ENCODE data around the gene LTK.

The LTK gene

DNA sequence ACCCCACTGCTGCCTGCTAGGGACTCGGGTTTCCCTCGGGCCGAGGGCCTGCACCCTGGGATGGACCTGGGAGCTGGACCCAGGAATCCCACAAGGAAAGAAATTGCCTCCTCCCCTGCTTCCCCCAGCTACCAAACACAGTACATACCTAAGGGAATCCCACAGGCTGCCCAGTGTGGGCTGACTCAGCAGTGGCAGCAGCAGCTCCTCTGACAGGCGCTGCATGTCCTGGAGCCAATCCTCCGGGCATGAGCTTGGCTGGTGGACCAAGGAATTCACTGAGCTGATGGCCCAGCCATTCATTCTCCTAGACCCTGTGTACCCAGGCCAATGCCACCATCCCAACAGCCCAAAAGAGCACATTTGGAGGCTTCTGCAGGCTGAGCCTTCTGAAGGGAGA is 9.5 kb upstream of the LTK start:
- FAIRE-seq: no peak

GRCh38 chr15:41521614-41522013 is 8.0 kb upstream of the LTK start:
- no peak for FAIRE-seq

DNA sequence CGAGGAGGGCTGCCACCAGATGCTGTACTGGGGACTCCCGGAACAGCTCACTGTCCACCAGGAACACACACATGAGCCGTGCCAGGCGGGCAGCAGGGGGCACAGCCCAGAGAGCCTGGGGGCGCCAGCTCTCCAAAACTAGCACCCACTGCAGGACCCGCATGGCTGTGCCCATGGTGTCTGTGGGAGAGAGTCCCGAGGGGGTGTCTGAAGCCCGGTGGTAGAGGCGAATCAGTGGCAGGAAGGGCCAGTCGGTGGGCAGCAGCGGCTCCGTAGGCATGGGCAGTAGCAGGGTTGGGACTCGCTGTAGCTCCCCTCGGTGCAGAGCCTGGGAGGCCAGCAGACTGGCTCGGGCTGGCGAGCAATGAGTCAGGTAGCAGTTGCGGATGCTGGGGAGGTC is 7.0 kb upstream of the LTK start:
- no peak for FAIRE-seq

DNA sequence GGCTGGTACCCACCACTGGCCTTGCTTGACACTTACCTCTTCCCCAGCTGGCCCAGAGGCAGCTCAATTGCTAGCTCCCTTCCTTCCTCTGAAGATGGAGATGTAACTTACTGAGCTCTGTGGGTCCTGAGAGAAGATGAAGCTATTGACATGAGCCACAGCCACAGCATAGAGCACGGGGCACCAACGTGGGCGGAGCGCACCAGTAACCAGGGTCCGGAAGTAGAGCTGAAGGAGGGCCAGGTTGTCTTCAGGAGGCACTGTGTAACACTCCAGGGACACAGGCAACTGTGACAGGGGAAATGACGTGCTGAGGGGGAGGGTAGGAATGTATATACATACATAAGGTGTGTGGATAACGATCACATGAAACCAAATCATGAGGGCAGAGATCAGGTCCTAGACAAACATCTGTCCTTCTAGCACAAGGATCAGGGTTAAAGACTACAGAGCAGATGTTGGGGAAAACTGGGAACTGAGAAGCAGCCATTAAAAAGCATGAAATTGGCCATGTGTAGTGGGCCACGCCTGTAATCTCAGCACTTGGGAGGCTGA is 4.3 kb upstream of the LTK start:
- FAIRE-seq: no peak

DNA sequence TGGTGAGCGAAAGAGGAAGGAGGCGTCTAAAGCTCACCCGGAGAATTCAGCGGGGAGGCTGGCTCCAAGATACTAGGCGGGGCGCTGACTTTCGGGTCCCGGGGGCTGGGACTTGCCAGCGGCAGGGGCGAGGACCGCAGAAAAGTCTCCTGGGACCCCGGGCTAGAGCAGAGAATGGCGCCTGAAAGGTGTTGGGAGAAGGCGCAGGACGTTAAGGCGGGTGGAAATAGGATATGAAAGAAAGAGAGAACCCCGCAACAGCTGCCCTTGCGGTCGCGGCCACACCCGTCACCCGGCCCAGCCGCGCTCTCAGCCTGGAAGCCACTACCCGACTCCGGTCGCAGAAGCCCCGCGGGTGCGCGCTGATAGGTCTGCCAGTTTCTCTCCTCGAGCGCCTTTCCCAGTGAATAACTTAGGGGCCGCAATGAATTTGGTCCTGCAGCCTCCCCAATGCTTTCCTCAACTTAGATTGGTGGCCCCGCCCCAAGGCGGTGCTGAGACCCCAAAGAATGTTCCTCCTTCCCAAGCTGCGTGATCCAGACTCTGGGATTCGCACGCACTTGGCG is 604 bp downstream of the LTK start:
- FAIRE-seq: no peak

DNA sequence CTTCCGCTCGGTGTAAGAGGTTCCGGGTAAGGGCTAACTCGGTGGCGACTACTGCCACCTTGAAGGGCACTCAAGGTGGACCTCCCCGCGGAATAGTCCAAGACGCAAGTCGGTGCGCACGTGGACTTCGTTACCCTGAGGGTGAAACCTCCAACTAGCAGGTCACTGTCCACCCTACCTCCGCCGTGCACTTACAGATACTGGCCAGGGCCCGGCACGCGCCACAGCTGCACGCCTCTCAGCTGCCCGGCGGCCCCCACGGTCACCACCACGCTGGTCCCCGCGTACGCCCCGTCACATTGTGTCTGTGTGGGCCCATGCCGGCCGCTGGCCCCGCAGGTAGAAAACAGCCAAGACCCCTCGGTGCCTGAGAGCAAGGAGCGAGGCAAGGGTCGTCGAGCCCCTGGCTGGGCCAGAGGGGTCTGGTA is 1.1 kb downstream of the LTK start:
- no peak for FAIRE-seq

- no peak for FAIRE-seq
Measured at GRCh38 chr15:41511899-41512369, 1.7 kb downstream of the LTK start.

GRCh38 chr15:41511331-41511898 is 2.2 kb downstream of the LTK start:
- no peak for FAIRE-seq

GRCh38 chr15:41510728-41511127 is 2.9 kb downstream of the LTK start:
- no peak for FAIRE-seq

DNA sequence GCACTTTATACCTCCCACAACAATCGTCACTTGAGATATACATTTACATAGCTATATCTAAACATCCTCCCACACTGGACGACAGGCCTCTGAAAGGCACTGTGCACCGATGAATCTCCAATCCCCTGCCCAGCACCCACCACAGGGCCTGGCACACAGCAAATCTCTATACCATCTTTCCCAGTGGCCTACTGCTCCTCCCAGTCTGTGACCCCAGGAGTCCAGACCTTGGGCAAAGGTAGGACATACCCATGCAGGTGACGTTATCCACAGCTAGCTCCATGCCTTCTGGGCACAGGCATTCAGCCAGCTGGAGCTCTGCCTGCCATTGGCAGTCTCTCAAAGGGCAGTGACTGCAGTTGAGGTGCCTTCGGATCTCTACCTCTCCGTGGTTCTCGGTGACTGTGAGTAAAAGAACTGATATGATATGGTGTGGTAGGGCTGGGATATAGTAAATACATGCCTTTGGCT is 5.8 kb downstream of the LTK start:
- FAIRE-seq: no peak

GRCh38 chr15:41506796-41507341 is 6.8 kb downstream of the LTK start:
- no peak for FAIRE-seq

- FAIRE-seq: no peak
Measured at GRCh38 chr15:41505776-41506175, 7.9 kb downstream of the LTK start.

- no peak for FAIRE-seq
Measured at GRCh38 chr15:41504751-41505492, 8.7 kb downstream of the LTK start.

DNA sequence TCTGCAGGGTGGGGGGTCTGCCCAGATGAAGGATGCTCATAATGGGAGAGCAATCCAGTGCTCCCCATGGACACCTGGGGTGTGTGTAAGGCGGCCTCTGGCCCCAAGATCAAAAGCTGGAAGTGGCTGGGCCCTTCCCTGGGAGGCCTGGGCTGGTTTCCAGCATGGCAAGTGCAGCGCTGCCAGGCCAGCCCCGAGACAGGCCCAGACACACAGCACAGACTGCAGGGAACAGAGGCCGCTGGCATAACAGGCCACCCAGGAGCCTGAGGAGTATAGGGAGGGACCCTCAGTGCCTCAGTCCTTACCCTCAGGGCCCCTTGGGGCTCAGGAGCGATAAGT is 10.0 kb downstream of the LTK start:
- no peak for FAIRE-seq

- no peak for FAIRE-seq
Measured at GRCh38 chr15:41502795-41503668, 10.6 kb downstream of the LTK start.

DNA sequence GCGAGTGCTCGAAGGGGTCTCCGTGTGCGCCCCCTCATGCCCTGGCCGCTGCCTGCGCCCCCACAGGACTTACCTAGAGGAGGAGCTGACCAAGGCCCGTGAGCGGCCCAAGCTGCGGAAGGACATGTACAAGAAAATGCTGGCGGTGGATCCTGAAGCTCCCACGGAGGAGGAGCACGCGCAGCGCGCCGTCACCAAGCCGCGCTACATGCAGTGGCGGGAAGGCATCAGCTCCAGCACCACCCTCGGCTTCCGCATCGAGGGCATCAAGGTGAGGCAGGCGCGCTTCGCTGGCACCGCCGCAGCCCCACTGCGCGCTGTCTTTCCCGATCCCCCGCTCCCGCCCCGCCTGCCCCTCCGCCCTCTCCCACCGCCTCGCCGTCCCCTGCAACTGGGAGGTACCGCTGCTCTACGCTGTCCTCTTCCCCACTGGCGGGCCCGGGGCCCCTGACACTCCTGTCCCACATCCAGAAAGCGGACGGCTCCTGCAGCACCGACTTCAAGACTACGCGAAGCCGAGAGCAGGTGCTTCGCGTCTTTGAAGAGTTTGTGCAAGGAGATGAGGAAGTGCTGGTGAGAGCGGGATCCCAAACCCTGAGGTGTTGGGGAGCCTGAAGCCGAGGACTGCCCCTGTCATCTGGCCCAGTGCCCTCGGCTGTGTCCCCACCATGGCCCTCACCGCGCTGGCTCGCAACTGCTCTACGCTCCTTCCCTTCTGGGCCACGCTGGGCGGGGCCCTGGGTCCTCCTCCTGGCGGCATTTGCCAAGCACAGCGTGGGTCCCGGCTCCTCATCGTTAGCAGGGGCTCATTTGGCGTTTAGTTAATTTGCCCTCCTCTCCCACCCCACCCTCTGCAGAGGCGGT is 11.5 kb downstream of the LTK start:
- FAIRE-seq: no peak

GRCh38 chr15:41501191-41501917 is 12.3 kb downstream of the LTK start:
- no peak for FAIRE-seq

DNA sequence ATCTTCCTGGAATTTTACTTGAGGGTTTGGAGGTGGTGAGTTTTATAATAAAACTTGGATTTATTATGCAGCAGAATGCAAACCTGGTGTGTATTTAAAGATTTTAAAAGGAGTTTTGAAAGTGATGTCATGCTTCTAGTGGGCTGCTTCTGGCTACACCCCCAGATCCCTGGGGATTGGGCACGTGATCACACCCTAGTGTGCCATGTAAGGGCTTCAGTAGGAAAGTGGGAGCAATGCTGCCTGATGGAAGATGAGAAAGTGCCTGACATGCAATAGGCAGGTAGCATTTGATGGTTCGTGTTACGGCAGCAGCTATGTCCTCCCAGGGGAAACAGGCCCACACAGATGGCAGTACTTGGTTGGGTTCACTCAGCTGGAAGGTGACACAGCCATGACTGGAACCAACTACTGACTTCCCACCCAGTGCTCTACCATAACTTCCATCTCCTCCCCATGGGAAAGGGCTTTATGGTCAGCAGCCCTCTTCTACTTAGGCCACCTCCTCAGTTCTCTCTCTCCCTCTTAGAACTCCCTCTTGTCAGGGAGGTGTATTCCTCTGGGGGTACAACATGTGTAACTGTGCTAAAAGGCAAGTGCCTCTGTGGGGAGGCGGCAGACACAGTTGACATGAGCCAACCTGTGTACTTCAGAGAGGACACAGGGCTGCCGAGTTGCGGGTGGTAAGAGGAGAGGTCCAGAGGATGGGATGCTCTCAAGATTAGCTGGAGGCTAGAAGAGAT is 14.3 kb downstream of the LTK start:
- no peak for FAIRE-seq

DNA sequence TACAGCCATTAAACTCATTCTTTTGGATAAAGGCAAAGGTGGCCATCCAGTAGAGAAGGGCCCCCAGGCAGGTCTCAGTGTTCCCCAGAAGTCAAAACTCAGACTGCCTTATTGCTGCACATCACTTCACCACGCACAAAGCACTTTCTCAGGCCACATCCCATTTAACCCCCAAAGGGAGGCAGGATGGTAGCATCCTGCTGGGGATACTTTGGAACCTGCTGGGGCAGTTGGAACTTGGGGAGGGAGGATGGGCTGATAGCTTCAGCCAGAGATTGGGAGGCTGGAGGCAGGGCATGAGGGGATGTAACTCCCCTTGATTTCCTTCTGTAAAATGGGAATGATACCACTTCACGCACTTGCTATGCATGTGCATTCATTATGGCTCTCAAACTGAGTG is 15.0 kb downstream of the LTK start:
- no peak for FAIRE-seq

All from islet of Langerhans (tissue), 1 donor.